ENCODE results near the gene CBFA2T2. TPM values are rescaled to one million over a fixed set of nuclear protein-coding genes. Genes with fewer than 3 reads are reported as not detected.

CBFA2T2 gene
- total RNA-seq, 1 experiment from 2014 or later: 16.3 TPM

- Histone ChIP-seq H3K4me1 (ENCODE audit: control insufficient read depth, insufficient read depth, low read length) (peaks cover 15% of the 10 kb centered on the region), H3K27me3 (ENCODE audit: control insufficient read depth, insufficient read depth, low read length) (no peaks in the 10 kb centered on the region), H3K27ac (ENCODE audit: low read length) (no peak overlapping the region), H3K36me3 (ENCODE audit: control insufficient read depth, insufficient read depth, low read length) (no peaks in the 10 kb centered on the region; the same call in 1 of the 2 replicates), H3K9me3 (ENCODE audit: control insufficient read depth, insufficient read depth, low read depth, low read length) (no peaks in the 10 kb centered on the region), H3K4me3 (ENCODE audit: low read depth in 2 of 2, low read length in 2 of 2) (no peak overlapping the region)
- in situ Hi-C loops (cut with HindIII; ENCODE audit: low pct_unique_long_range_greater_than_20kb, low sequenced_read_pairs) (no loop called here), intact Hi-C loops (cut with micrococcal nuclease; ENCODE audit: unreplicated experiment) (loop anchor here (5.0 kb wide), 1 partner anchor 193 kb away; no protein-coding TSS in a partner anchor)
- ATAC-seq: no peak
- POLR2A ChIA-PET: no interaction called here
- no TSS peak for BruUV-seq (replicated peaks)
- TF ChIP-seq TCF7L2 (IDR thresholded peaks at IDR 0.05; ENCODE audit: low read depth, low read length): no peak
- 0 out of 2 replicates have a peak, but pooled peaks have one; percentile 31 for TF ChIP-seq POLR2AphosphoS5 (IDR thresholded peaks at IDR 0.05; ENCODE audit: low read depth, low read length)
- no peak for TF ChIP-seq SIN3A (IDR thresholded peaks at IDR 0.05; ENCODE audit: borderline replicate concordance, insufficient read depth, low read depth, low read length)
- TF ChIP-seq, protein P1, sequence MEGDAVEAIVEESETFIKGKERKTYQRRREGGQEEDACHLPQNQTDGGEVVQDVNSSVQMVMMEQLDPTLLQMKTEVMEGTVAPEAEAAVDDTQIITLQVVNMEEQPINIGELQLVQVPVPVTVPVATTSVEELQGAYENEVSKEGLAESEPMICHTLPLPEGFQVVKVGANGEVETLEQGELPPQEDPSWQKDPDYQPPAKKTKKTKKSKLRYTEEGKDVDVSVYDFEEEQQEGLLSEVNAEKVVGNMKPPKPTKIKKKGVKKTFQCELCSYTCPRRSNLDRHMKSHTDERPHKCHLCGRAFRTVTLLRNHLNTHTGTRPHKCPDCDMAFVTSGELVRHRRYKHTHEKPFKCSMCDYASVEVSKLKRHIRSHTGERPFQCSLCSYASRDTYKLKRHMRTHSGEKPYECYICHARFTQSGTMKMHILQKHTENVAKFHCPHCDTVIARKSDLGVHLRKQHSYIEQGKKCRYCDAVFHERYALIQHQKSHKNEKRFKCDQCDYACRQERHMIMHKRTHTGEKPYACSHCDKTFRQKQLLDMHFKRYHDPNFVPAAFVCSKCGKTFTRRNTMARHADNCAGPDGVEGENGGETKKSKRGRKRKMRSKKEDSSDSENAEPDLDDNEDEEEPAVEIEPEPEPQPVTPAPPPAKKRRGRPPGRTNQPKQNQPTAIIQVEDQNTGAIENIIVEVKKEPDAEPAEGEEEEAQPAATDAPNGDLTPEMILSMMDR (IDR thresholded peaks at IDR 0.05): no peak
- CTCF ChIA-PET: no interaction called here
- no peak for DNase-seq (ENCODE audit: low read depth, low spot score)
Measured at GRCh38 chr20:33650111-33650752, 160.3 kb downstream of the CBFA2T2 start.

DNA sequence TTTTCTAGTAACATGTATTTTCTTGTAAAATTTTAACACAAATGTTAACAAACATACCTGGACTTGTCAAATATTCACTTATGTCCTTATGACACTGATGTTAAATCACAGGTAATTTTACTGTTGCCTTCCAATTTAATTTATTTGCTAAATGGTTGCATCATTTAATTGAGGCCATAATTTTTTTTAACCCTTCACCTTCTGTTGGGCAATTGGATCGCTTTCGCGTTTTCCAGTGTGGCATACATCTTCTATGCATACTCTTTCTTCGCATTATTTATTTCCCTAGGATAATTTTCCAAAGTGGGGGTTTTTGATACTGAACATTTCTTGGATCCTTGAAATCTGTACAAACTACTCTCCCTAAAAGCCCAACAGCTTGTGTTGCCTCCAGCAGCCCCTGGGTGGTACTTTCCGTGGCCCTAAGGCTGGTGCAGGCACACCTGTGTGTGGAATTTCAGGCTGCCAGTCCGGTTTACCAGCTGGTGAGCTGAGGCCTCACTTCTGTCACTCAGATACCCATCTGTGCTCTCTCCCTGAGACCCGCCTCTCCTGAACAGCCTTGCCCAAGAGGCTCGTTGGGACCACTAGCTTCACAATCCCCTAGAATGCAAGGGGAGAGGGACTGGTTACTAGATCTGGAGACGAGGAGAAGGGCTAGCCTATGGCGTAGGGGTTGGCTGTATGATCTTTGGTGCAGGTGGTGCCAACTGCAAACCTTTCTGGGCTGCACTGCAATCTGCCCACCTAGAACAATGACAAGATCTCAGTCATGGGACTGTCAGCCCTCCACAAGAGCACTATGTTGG is 161.1 kb downstream of the CBFA2T2 start:
- Histone ChIP-seq H3K27me3 (ENCODE audit: control insufficient read depth, insufficient read depth, low read length) (no peaks in the 10 kb centered on the region), H3K27ac (ENCODE audit: low read length) (no peak overlapping the region), H3K9me3 (ENCODE audit: control insufficient read depth, insufficient read depth, low read depth, low read length) (no peaks in the 10 kb centered on the region), H3K4me3 (ENCODE audit: low read depth in 2 of 2, low read length in 2 of 2) (no peak overlapping the region), H3K4me1 (ENCODE audit: control insufficient read depth, insufficient read depth, low read length) (peaks cover 15% of the 10 kb centered on the region), H3K36me3 (ENCODE audit: control insufficient read depth, insufficient read depth, low read length) (no peaks in the 10 kb centered on the region)
- BruUV-seq (replicated peaks): no TSS peak
- ATAC-seq (no peak), DNase-seq (ENCODE audit: low read depth, low spot score) (no peak)
- no peak for TF ChIP-seq TCF7L2 (IDR thresholded peaks at IDR 0.05; ENCODE audit: low read depth, low read length)
- TF ChIP-seq, protein P1 (IDR thresholded peaks at IDR 0.05): no peak
- TF ChIP-seq REST (IDR thresholded peaks at IDR 0.05; ENCODE audit: insufficient read depth in 1 of 2, low read depth in 2 of 2, low read length in 1 of 2): no peak
- no peak for TF ChIP-seq SIN3A (IDR thresholded peaks at IDR 0.05; ENCODE audit: borderline replicate concordance, insufficient read depth, low read depth, low read length)
- no peak for TF ChIP-seq POLR2AphosphoS5 (IDR thresholded peaks at IDR 0.05; ENCODE audit: low read depth, low read length)
- in situ Hi-C loops (cut with HindIII; ENCODE audit: low pct_unique_long_range_greater_than_20kb, low sequenced_read_pairs) (no loop called here), intact Hi-C loops (cut with micrococcal nuclease; ENCODE audit: unreplicated experiment) (loop anchor here (5.0 kb wide), 1 partner anchor 194 kb away; no protein-coding TSS in a partner anchor)
- ChIA-PET POLR2A (interaction anchor here (0.6 kb wide), 1 partner anchor 257 kb away, joined by 3 read pairs; no protein-coding TSS in a partner anchor), CTCF (no interaction called here)

All from Panc1 (cell line).